ENCODE data around the gene LRP1B. TPM values are rescaled to one million over a fixed set of nuclear protein-coding genes. Genes with fewer than 3 reads are reported as not detected.
"Not testable (repeated sequence)": the region's sequence is repeated elsewhere in the genome, so short reads cannot be mapped to it uniquely, and the experiment has no call there.

LRP1B gene
- polyA plus RNA-seq, 1 donor = 1.1 TPM

DNA sequence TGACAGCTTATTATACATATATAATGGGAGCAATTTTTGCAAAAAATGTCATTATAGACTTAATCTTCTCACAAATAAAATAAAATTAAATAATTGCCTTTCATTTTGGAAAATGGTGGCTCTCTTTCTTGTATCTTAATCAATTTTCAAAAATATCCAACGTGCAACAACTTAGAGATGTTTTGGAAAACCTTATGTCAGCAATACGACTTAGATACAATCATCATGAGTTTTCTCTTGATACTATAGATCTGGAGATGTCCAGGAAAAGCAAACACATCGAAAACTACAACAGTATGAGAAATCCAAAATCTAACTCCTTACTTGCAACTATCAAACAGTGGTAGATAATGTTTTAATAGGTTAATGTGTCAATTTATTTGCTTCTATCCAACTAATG, 1529.0 kb downstream of the LRP1B start:
- DNase-seq = no peak

DNA sequence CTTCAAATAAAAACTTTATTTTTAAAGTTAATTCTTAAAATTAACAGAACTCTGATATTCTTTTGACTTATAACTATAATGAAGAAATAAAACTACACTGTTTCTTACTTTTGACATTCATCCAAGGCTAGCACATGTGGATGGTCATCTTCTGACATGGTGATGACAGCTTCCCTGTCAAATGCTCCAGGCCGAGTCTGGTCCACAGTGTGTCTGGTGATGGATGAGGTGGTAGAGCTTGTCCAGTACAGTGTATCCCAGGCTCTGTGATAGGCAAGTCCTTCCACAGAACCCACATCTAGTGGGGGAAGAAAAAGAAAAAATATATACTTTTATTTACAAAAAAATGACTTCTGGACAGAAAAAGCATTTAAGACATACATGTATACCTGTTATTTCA, 1529.5 kb downstream of the LRP1B start:
- DNase-seq = no peak

DNA sequence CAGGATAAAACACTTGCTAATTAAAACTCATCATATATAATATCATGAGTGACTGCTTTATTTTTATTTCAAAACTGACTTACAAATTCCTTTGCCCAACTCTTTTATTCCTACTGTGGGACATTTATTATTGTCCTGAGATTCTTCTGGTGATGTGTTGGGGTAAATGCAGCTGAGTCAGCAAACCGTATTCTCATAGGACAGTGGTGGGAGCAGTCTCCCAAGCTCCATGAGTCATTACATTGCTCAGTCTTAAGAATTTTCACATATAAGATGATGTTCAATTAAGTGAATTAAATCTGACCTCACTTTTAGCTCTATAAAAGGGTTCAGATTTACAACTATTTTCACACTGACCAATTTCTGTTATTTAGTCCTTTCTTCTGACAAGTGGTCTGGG, 1530.7 kb downstream of the LRP1B start:
- DNase-seq = no peak

DNA sequence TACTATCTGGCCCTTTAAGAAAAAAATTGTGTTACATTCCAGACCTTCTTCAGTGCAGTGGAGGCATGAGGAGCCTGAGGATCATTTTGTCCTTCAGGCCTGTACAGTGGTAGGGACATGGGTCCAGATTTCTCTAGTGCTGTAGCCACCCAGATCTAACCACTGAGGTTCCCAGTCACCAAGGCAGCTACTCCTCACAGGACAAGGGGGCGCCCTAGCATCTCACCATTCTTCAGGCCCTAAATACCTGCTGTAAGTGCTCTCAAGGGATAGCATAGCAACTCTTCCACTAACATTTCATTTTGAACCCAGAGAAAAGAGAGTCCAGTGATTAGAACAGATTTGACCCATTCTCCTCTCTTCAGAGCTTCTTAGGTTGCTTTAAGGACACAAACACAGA, 1533.0 kb downstream of the LRP1B start:
- no peak for DNase-seq

DNA sequence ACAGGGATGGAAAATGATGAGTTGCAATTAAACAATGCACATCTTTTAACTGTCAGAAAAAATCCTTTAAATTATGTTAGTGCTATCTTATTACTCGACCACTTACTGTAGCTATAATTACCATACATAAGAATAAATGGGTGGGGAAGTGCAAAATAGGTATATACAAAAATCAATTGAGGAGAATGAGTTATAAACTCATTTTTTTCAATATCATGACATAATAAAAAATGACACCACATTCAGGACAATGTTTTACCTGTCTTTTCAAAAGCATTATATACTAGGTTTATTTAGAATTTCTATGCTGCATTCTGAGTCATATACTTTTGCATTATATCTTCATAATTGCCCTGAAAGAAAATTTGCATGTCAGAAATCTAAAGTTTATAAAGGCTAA, 1533.6 kb downstream of the LRP1B start:
- DNase-seq = no peak

DNA sequence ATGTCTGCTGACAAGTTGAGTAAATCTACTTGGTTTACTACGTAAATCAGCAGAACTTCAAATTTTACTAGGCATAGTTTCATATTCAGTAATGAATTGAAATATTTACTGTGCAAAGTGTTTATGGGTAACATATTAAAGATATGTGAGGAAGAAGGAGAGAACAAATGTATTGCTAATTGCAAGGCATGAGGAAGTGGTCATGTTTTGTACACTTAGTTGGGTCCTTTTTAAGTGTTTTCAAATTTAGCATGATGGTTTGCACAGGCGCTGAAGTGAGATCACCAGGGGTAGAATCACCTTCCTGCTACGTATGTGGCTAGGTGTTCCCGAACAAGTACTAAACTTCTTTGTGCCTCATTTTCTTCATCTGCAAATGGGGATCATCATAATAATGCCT, 1534.4 kb downstream of the LRP1B start:
- no peak for DNase-seq

DNA sequence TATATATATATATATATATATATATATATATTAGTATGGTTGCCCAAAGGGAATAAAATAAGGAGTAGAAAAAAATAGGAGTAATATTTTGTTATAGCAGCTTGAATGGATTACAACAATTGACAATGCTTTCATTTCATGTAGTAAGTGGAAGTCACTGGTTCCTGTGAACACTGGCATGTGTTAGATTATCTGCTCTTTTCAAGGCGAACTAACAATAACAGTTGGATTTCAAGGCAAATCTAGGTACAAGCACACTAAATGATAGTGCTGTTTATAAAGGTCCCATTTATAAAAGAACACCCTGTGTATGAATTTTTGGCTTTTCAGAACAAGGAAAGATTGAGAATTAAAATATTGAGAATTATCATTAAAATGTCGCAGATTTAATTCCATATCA, 1535.7 kb downstream of the LRP1B start:
- no peak for DNase-seq

DNA sequence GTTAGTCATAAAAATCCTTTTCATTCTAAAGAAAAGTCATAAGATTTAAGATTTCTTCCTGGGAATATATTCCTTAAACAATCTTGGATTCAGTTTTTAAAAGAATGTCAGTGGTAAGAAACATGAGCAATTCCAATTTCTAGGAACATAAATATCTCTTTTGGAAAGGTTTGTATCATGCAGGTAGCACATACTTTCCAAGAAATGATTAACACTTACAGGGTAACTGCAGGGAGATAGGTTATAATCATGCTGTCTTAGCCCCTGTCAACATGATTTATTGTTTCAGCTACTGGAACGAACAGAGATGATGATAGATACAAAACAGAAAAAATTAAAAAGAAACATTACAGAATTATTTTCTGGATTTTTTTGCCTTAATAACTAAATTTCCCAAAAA, 1537.7 kb downstream of the LRP1B start:
- DNase-seq = no peak

DNA sequence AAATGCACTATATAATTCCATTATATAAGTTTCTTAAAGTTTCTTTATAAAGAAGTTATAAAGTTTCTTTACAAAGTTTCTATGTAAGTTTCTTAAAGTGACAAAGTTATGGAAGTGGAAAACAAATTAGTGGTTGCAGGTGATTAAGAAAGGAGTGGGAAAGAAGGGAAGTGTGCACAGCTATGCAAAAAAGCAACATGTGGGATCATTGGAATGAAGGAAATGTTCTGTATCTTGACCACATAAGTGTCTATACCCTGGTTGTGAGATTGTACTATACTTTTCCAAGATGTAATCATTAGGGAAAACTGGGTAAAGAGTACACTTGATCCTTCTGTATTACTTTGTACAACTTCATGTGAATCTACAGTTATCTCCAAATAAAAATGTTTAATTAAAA, 1541.1 kb downstream of the LRP1B start:
- no peak for DNase-seq

DNA sequence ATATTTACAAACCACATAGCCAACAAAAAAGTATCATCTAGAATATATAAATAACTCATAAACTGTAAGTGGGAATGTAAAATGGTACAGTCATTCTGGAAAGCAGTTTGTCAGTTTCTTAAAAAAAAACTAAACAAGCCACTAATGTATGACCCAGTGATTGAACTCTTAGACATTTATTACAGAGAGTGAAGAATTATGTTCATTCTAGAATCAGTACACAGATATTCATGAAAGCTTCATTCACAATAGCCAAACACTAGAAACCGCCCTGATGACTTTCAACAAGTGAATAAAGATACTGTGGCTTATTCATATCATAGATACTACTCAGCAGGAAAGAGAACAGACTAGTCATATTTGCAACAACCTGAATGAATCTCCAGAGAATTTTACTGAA, 1541.5 kb downstream of the LRP1B start:
- no peak for DNase-seq

DNA sequence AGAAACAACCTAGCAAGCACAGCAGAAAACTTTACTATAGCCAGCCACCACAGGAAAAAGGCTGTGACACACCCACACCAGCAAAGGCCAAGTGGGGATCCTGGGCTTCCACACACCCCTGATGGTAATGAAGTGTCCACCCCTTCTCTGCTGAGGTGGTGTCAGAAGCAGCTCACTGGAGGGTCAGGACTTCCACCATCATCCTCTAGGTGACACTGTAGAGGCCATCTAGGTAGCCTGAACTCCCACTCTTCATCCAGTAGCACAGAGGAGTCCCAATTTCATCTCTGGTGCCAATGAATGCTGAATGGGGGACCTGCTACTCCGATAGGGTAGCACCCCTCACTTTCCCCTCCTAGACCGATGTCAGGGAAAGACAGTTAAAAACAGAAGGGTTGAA, 1544.4 kb downstream of the LRP1B start:
- no peak for DNase-seq

DNA sequence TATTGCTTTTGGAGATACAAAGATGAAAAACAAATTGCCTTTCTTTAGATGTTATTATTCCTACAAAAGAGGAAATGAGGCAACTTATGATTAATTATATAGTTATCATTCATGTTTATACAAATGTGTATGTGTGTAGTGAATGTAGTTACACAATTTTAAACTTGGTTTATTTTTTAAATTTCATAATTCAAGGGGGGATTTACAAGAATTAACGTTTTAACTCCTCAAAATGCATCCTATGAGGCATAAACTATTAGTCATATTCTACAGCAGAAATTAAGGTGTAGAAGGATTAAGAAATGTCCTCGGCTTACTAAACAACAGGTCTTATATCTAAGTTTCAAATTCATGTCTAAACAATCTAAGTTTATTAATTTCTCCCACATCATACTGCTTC, 1545.8 kb downstream of the LRP1B start:
- no peak for DNase-seq

DNA sequence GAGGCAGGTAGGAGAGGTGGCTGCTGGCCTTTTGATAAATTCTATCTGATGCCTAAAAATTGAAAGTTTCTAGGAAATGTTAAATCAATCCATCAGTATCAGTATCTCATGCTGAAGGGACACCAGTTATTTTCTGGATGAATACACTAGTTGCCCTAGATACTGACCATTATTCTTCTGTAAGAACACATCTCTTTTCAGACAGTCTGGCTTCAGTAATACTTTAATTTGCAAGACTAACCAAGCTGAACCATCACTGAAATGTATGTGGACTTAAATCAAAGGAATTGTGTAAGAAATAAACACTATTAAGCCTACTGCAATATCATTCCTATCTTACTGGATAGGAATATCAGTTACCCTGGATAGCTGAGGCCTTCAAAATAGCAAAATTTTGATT, 1546.3 kb downstream of the LRP1B start:
- no peak for DNase-seq

DNA sequence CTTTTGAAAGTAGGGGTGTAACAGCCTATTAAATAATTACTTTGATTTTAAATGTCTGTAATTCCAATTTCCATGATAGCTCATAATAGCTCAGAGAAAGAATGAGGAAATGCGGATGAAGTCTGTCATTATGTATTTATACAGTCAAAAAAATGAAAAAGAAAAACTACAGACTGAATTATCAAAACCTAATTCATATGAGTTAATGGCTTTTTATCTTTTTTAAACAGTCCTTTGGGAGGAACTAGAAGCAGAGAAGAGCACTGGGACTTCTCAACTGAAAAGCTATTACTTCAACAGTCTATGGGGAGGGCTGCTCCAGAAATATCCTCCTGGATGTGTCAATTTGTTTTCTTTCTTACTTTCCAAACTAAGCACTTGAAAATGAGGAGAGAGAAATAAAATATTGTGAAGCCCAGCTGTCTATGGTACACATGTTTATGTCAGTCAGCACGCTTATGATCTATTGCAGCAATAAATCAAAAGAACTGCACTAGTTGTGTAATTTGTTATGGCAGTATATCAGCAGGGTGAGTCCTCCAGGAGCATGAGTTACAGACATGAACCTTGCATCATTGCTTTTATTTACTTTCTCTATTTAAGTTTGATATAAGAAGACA, 1550.2 kb downstream of the LRP1B start:
- DNase-seq = no peak

DNA sequence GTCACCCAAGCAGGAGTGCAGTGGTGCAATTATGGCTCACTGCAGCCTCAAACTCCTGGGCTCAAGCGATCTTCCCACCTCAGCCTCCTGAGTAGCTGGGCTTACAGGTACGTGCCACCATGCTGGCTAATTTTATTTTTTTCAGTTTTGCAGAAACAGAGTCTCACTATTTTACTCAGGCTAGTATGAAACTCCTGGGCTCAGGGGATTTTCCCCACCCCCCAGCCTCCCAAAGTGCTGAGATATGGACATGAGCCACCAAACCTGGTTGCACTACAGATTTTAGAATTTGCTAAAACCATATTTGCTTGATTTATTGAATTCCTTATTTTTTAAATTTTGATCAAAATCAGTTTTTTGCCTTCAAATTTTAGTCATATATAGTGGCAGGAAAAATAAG, 1553.4 kb downstream of the LRP1B start:
- DNase-seq = no peak

DNA sequence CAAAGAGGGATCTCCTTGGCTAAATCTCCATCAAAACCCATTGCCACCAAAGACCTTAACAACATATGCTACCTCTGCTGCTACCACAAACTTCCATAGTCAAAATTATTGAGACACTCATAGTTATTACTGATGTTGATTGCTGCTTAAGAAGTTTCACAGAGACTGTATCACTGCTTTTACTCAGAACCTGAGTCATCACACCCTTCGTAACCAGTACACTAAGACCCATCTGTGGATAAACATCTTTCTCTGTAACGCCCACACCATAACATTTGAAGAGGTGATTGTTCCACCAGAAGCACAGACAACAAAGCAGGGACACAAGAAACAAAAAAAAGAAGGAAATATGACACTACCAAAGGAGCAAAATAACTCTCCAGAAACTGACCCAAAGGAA, 1563.1 kb downstream of the LRP1B start:
- no peak for DNase-seq

DNA sequence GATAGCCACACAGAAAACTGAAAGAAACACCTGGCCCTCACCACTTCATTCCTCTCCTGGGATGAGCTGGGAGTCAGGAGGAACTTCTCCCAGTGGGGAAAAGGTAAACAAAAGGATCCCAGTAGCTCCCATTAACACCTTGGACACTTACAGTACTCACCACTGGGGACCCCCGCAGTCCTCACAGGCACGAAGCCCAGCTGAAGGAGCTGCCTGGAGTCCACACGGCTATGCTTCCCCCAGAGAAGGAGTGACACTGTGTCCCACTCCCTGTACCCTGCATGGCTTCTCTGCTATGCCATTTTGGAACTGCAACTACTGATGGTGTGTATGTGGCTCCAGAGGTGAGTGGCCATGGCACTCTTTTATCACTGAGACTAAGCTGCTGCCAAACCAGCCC, 1565.1 kb downstream of the LRP1B start:
- DNase-seq = no peak

DNA sequence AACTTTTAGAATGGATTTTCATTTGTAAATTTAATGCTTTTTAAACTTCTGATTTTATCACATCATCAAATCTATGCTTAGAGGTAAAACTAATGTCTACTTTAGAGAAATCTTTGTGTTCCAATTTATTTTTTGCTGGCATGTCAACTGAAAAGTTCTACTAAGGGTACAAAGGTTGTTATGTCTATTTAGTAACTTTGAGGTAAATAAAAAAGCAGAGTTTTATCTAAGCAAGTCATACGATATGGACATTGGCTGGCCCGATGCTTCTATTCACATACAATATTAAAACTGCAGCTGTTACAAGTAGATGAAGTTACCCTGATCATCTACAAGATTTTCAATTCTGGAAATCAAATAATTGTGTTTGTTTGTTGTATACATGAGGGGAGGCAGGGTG, 1575.1 kb downstream of the LRP1B start:
- no peak for DNase-seq

DNA sequence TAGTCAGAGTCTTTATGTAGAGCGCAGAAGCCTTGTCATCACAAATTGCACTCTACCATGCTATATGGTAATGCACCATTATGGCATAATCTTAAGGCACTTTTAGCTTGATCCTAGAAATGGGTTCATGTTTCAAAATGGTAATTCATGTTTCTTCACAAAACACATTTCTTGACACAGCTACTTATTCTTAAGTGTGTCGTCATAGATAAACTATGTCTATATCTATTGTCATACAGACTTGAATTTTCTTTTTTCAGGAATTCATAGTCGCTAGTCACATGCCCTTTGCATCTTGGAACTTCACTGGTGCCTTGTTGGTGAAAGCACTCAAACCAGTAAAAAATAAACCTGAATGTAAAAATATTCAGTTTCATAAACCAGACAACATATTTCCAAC, 1578.2 kb downstream of the LRP1B start:
- DNase-seq = no peak

DNA sequence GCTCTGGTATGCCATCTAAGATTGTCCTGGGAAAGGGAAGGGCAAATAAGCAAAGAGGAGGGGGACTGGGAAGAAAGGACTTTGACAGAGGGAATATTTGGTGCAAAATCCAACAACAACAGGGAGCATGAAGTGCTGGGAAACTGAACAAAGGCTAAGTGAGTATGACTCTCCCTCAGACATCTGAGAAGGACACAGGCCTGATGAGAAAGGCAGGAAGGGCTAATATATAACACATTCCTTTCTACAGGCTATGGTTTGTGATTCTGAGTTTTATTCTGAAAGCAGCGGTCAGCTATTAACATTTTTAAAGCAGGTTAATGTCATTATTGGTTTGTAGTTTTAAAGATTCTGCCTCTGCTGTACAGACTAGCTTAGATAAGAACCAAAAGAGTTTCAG, 1579.5 kb downstream of the LRP1B start:
- no peak for DNase-seq

DNA sequence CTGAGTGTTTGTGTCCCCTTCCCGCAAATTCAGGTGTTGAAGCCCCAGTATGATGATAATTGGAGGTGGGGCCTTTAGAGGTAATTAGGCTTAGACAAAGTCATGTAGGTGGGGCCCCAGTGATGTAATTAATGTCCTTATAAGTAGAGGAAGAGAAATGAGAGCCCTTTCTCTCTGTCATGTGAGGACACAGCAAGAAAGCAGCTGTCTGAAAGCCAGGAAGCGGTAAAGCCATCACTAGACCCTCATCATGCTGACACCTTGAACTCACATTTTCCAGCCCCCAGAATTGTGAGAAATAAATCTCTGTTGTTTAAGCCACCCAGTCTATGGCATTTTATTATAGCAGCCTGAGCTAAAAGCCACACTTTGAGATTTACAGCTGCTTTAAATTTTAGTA, 1580.0 kb downstream of the LRP1B start:
- DNase-seq = no peak

DNA sequence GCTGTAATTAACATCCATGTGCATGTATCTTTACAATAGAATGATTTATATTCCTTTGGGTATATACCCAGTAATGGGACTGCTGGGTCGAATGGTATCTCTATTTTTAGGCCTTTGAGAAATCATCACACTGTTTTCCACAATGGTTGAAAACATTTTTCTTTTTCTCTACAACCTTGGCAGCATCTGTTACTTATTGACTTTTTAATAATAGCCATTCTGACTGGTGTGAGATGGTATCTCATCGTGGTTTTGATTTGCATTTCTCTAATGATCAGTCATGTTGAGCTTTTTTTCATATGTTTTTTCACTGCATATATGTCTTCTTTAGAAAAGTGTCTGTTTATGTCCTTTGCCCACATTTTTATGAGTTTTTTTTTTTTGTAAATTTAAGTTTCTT, 1586.0 kb downstream of the LRP1B start:
- DNase-seq = not testable (repeated sequence)

DNA sequence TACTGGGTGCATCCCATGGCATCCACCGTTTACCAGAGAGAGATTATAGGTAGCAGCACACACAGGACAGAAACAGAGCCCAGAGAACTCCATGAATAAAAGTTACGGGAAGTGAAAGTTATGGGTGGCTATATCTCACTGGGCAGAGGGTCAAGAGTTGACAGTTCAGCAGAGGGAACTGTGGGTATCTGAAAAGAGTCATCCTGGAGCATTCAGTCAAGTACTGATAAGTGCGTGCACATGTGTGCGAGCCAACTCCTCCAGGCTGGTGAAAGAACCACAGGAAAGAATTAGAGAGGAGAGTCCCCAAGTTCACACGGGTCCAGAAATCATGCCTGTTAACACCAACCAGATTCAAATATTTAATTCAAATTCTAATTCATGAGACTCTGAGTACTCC, 1588.2 kb downstream of the LRP1B start:
- DNase-seq = no peak

DNA sequence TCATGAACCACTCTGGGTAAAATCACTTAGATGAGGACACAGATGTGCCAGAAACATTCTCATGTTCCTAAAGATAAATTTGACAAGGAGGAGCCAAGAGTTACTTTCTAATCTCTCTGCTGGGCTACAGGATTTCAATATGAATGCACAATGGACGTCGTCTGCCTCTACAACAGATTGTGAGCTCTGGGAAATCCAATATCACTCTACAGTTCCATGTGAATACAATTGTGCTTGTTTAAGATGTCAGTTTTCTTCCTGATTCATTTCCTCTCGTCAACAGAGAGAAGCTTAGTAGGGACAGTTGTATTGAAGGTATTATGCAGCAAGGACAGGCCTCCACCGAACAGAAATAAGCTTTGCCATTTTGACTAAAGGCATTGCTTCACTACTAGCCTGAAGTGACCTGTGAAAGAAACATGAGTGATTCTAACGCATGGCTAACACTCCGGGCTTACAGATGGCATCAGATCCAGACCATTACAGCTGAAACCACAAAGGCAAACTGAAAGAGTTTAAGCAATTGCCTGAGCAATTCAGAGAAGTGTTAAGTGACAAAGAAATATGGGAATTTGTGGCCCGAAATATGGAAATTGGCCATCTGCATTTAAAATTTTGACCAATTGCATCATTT, 1591.5 kb downstream of the LRP1B start:
- DNase-seq = no peak

DNA sequence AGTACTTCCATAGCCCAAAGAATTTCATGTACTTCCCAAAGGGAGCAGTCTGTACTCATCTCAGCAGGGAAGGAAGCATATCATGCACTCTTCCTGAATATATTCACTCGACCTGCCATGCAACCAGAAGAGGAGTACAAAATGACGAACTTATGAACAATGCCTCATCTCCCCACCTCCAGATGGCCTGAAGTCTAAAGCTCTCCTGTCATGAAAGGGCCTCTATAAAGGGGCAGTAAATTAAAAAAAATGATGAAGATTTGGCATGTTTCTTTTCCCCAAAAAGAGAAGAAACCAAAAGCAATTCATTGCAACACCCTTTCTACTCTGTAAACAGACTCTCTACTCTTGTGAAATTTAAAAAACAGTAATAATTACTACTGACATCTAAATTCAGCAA, 1601.1 kb downstream of the LRP1B start:
- DNase-seq = no peak
